22Rv1 (cell line): ENCODE measurements around the gene RPAP3.

Experiments
- CTCF ChIP-seq: fragments of 450-650 bp; IDR thresholded peaks from 2 replicates; pipeline ENCODE4 v1.5.1; 2017; ENCODE audit warnings: mild to moderate bottlenecking
- ZFX ChIP-seq: fragments of 450-650 bp; IDR thresholded peaks from 2 replicates; pipeline ENCODE4 v1.6.1; 2017; ENCODE audit warnings: antibody characterized with exemption, borderline replicate concordance

- TF ChIP-seq CTCF (no peak), ZFX (no peak)
Measured at GRCh38 chr12:47652521-47653234, 53.2 kb downstream of the RPAP3 start.
